Caco-2 (cell line): Measurements from ENCODE around the gene PRC1. TPM values are rescaled to one million over a fixed set of nuclear protein-coding genes. Genes with fewer than 3 reads are reported as not detected.

ENCODE experiments used
- BruUV-seq: library from RNA; stranded (reverse); fragments of 400-500 nt; replicated peaks from 2 replicates; lab custom pipeline; 2021; lab: Mats Ljungman, UMichigan
- CTCF ChIA-PET: fragments of 300-600 bp; sonication (Branson Sonifier 250); formaldehyde crosslinking; loops from one replicate; lab custom pipeline; 2022; ENCODE audit warnings: antibody characterized with exemption; lab: Charles Lee
- POLR2A ChIA-PET: fragments of 300-600 bp; sonication (Branson Sonifier 250); formaldehyde crosslinking; loops from one replicate; lab custom pipeline; 2022; ENCODE audit warnings: antibody characterized with exemption; lab: Charles Lee
- DNase-seq, 2 experiments: peaks; one replicate each; pipeline versions ENCODE4 v3.0.0 to v3.0.0-alpha.2; 2020 to 2022
- H3K27me3 ChIP-seq: replicated peaks from 2 replicates; pipeline ENCODE4 v1.6.0; 2011; ENCODE audit warnings: low read length; ENCODE audit not compliant: control insufficient read depth, insufficient read depth
- H3K36me3 ChIP-seq: 2 replicates; pipeline ENCODE4 v1.5.1; 2011; ENCODE audit warnings: low read length; ENCODE audit not compliant: control insufficient read depth, insufficient read depth
- H3K4me1 ChIP-seq: fragments of 250-450 bp; sonication (Bioruptor Pico); 2 replicates; pipeline ENCODE4 v1.5.1; 2020; ENCODE audit warnings: mild to moderate bottlenecking
- H3K4me3 ChIP-seq: 2 replicates; pipeline ENCODE4 v1.5.1; 2011; ENCODE audit warnings: low read depth, mild to moderate bottlenecking, control low read depth, low read length
- H3K9me3 ChIP-seq: fragments of 250-450 bp; sonication (Bioruptor Pico); 2 replicates; pipeline ENCODE4 v1.5.1; 2020; ENCODE audit warnings: mild to moderate bottlenecking, moderate library complexity
- H3K27ac Mint-ChIP-seq: one replicate; pipeline ENCODE4 v1.8.0; 2022; ENCODE audit warnings: mixed read lengths; ENCODE audit not compliant: unreplicated experiment
- H3K27me3 Mint-ChIP-seq: one replicate; pipeline ENCODE4 v1.8.0; 2022; ENCODE audit warnings: mixed read lengths; ENCODE audit not compliant: insufficient read depth, unreplicated experiment
- H3K36me3 Mint-ChIP-seq: one replicate; pipeline ENCODE4 v1.8.0; 2022; ENCODE audit warnings: mild to moderate bottlenecking, mixed read lengths; ENCODE audit not compliant: insufficient read depth, unreplicated experiment
- H3K4me1 Mint-ChIP-seq: one replicate; pipeline ENCODE4 v1.8.0; 2022; ENCODE audit warnings: low read depth, mixed read lengths; ENCODE audit not compliant: unreplicated experiment
- H3K4me3 Mint-ChIP-seq: one replicate; pipeline ENCODE4 v1.8.0; 2022; ENCODE audit warnings: mild to moderate bottlenecking, moderate library complexity, mixed read lengths; ENCODE audit not compliant: unreplicated experiment
- H3K9me3 Mint-ChIP-seq: one replicate; pipeline ENCODE4 v1.8.0; 2022; ENCODE audit warnings: mixed read lengths; ENCODE audit not compliant: unreplicated experiment
- intact Hi-C: fragments of 100-400 bp; cut with micrococcal nuclease; formaldehyde crosslinking; loops from one replicate; pipeline ENCODE4 v1.10.0; 2022; ENCODE audit not compliant: unreplicated experiment
- total RNA-seq: library from RNA; stranded (reverse); gene quantifications from 2 replicates; pipeline ENCODE4 v1.2.3, GENCODE V29; 2022
- TF ChIP-seq, protein P1 (sequence below), 2 experiments: fragments of 200-600 bp in 1 of 2; IDR thresholded peaks; 1 replicate in 1 of 2; 2 replicates in 1 of 2; pipeline versions ENCODE4 v1.5.1 to v1.8.0; 2011 to 2022; ENCODE audit warnings: antibody characterized with exemption in 1 of 2, control low read depth in 1 of 2, inconsistent platforms in 1 of 2, low read depth in 1 of 2, low read length in 1 of 2, mild to moderate bottlenecking in 1 of 2, moderate library complexity in 1 of 2; ENCODE audit not compliant: insufficient read depth in 1 of 2, severe bottlenecking in 1 of 2, unreplicated experiment in 1 of 2

The PRC1 gene
- total RNA-seq, 1 experiment from 2014 or later: 145 TPM

DNA sequence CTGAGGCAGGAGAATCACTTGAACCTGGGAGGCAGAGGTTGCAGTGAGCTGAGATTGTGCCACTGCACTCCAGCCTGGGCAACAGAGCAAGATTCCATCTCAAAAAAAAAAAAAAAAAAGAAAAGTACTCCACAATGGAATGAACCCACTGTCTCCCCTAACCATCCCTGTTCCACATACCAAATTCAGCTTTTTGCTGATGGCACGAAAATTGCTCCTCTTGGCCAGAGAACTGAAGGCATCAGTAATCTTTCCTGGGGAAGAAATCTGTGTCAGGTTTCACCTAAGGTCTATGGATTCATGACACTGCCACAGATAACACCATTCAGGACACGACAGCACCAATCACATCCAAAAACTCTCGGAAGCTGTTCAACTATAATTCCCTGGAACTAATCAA is 6.9 kb upstream of the PRC1 start:
- no peak overlapping the region for H3K4me3 Mint-ChIP-seq
- CTCF ChIA-PET: no interaction called here

DNA sequence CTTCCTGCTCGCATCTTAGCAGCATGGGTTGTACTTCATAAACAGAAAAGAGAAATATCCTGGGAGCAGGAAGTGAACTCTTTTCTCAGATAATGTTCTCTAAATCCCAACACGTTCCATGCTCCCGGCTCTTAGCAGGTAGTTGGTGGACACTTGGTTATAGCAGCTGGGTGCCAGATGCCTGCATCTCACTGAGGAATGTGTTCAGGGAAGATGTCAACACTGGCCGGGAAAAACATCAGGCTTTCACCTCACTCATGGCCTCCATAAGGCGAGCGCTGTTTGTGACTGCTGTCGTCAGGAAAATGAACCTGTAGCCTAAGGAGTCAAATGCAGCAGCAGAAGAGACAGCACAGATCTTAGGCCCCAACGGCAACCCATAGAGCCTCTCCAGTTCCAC is 4.4 kb upstream of the PRC1 start:
- BruUV-seq: no TSS peak
- Histone ChIP-seq H3K36me3 (peaks cover 3% of the 10 kb centered on the region), H3K4me3 (no peak overlapping the region), H3K9me3 (no peaks in the 10 kb centered on the region), H3K4me1 (no peaks in the 10 kb centered on the region), H3K27me3 (no peaks in the 10 kb centered on the region)
- H3K27ac Mint-ChIP-seq: no peak overlapping the region
- H3K27me3 Mint-ChIP-seq: no peaks in the 10 kb centered on the region
- intact Hi-C loops: no loop called here
- CTCF ChIA-PET: no interaction called here
- TF ChIP-seq, protein P1, sequence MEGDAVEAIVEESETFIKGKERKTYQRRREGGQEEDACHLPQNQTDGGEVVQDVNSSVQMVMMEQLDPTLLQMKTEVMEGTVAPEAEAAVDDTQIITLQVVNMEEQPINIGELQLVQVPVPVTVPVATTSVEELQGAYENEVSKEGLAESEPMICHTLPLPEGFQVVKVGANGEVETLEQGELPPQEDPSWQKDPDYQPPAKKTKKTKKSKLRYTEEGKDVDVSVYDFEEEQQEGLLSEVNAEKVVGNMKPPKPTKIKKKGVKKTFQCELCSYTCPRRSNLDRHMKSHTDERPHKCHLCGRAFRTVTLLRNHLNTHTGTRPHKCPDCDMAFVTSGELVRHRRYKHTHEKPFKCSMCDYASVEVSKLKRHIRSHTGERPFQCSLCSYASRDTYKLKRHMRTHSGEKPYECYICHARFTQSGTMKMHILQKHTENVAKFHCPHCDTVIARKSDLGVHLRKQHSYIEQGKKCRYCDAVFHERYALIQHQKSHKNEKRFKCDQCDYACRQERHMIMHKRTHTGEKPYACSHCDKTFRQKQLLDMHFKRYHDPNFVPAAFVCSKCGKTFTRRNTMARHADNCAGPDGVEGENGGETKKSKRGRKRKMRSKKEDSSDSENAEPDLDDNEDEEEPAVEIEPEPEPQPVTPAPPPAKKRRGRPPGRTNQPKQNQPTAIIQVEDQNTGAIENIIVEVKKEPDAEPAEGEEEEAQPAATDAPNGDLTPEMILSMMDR (IDR thresholded peaks at IDR 0.05; ENCODE audit: insufficient read depth in 1 of 2, low read depth in 1 of 2, low read length in 1 of 2, severe bottlenecking in 1 of 2, unreplicated experiment in 1 of 2): no peak
- H3K9me3 Mint-ChIP-seq: no peaks in the 10 kb centered on the region
- POLR2A ChIA-PET: no interaction called here
- H3K4me1 Mint-ChIP-seq: no peaks in the 10 kb centered on the region
- H3K36me3 Mint-ChIP-seq: peaks cover 63% of the 10 kb centered on the region
- DNase-seq: no peak
- no peak overlapping the region for H3K4me3 Mint-ChIP-seq

More for the DNA sequence above, 6.9 kb upstream of the PRC1 start:
- DNase-seq: no peak
- Histone ChIP-seq H3K4me3 (no peak overlapping the region), H3K27me3 (no peaks in the 10 kb centered on the region), H3K9me3 (no peaks in the 10 kb centered on the region), H3K4me1 (no peaks in the 10 kb centered on the region), H3K36me3 (peaks cover 3% of the 10 kb centered on the region)
- no peak overlapping the region for H3K27ac Mint-ChIP-seq
- no peaks in the 10 kb centered on the region for H3K9me3 Mint-ChIP-seq
- POLR2A ChIA-PET: interaction anchor here (0.6 to 0.7 kb wide), 2 partner anchors 47 to 174 kb away, joined by 3 to 5 read pairs; partner anchors contain the start of gene RCCD1
- H3K27me3 Mint-ChIP-seq: no peaks in the 10 kb centered on the region
- H3K36me3 Mint-ChIP-seq: peaks cover 54% of the 10 kb centered on the region
- H3K4me1 Mint-ChIP-seq: no peaks in the 10 kb centered on the region
- no TSS peak for BruUV-seq
- intact Hi-C loops: no loop called here
- TF ChIP-seq, protein P1 (IDR thresholded peaks at IDR 0.05; ENCODE audit: insufficient read depth in 1 of 2, low read depth in 1 of 2, low read length in 1 of 2, severe bottlenecking in 1 of 2, unreplicated experiment in 1 of 2): no peak

DNA sequence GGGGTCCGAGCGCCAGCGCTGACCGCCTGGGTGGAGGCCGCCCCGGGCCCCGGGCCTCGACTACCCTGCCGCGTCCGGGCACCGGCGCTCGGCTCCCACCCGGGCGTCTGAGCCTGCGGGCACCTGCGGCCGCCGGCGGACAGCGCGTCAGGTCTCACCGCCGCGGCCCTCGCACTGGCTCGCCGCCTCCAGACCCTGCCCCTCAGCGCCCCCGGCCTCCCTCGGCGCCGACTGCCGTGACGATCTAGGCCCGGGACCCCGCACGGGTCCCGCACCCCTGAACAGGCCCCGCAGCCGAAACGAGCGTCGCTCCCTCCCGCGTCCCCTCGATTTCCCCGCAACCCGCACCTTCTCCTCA is 297 bp downstream of the PRC1 start:
- no peaks in the 10 kb centered on the region for H3K27me3 ChIP-seq
- peaks cover 1% of the 10 kb centered on the region; the same call in 1 of the 2 replicates for H3K36me3 ChIP-seq
- H3K9me3 ChIP-seq: no peaks in the 10 kb centered on the region
- peak overlapping the region; percentile 96 for H3K27ac Mint-ChIP-seq
- TF ChIP-seq, protein P1 (IDR thresholded peaks at IDR 0.05; ENCODE audit: insufficient read depth in 1 of 2, low read depth in 1 of 2, low read length in 1 of 2, severe bottlenecking in 1 of 2, unreplicated experiment in 1 of 2): no peak
- H3K4me3 Mint-ChIP-seq: peak overlapping the region; percentile 87
- DNase-seq: peak in 1 of 2 experiments; percentile 39
- ChIA-PET CTCF (interaction anchor here (0.7 to 1.4 kb wide), 5 partner anchors 28 to 62 kb away, joined by 3 to 9 read pairs (median 6); partner anchors contain the start of genes HDDC3, UNC45A and VPS33B), POLR2A (interaction anchor here (0.6 to 1.2 kb wide), 5 partner anchors 8 to 158 kb away, joined by 4 to 16 read pairs (median 4); partner anchors contain the start of genes HDDC3 and VPS33B)
- no peaks in the 10 kb centered on the region for H3K27me3 Mint-ChIP-seq
- H3K36me3 Mint-ChIP-seq: peaks cover 29% of the 10 kb centered on the region
- peak overlapping the region; percentile 83 for H3K4me3 ChIP-seq
- H3K4me1 ChIP-seq: peaks cover 13% of the 10 kb centered on the region
- peaks cover 11% of the 10 kb centered on the region for H3K4me1 Mint-ChIP-seq
- intact Hi-C loops: loop anchor here (2.0 to 5.0 kb wide), 3 partner anchors 29 to 39 kb away; partner anchors contain the start of gene VPS33B
- no peaks in the 10 kb centered on the region for H3K9me3 Mint-ChIP-seq
- no TSS peak for BruUV-seq
